UCSD-AML1 (cell line): ENCODE data around the gene TMEM145.
"Not testable (repeated sequence)": the region's sequence is repeated elsewhere in the genome, so short reads cannot be mapped to it uniquely, and the experiment has no call there.

Experiments
- DNase-seq: peaks from one replicate; lab custom pipeline; 2025; ENCODE audit not compliant: unreplicated experiment; lab: John Stamatoyannopoulos, UW

Gene TMEM145

GRCh38 chr19:42313840-42314755 is 989 bp downstream of the TMEM145 start:
- no peak for DNase-seq

DNA sequence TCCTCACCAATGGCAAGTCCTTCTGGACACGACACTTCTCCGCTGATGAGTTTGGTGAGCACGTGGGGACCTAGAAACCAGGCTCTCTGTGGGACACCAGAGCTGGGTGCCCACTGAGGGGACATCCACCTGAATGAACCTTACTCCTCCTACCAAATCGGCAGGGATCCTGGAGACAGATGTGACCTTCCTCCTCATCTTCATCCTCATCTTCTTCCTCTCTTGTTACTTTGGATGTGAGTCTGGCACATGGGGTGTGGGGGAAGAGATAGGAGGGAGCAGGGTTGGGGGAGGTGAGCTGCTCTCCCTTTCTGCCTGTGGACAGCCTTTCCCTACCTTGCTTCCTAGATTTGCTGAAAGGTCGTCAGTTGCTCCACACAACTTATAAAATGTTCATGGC is 1.9 kb downstream of the TMEM145 start:
- no peak for DNase-seq

GRCh38 chr19:42316223-42317211 is 3.4 kb downstream of the TMEM145 start:
- DNase-seq, result peak; percentile 75

DNA sequence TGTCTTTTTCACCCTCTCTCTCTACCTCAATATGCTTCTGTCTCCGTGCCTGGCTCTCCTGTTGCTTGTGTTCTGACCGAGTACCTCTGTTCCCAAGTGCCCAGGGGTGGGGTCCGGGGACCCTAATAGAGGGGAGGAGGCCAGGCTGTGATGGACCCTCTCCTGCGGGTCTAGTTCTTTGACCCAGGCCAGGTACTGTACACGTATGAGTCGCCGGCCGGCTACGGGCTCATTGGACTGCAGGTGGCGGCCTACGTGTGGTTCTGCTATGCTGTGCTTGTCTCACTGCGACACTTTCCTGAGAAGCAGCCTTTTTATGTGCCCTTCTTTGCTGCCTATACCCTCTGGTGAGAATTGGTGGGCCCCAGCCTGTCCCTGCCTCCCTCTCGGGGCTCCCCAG is 4.4 kb downstream of the TMEM145 start:
- DNase-seq, result no peak

DNA sequence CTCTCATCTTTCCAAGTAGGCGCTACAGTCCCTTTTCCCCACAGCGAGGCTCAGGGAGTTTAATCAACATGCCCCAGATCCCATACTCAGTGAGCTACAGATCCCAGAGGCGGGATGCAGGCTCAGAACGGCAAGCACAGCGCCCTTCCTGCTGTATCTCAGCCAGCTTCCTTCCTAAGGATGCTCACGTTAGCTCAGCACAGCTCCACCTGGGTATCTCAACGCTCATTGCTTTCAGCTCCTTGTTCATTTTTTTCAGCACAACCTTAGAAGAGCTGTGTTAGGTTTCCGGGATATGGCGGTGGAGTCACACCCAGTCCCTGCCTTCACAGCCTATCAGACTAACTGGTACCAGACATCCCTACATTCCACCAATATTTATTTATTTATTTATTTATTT is 9.2 kb downstream of the TMEM145 start:
- no peak for DNase-seq

DNA sequence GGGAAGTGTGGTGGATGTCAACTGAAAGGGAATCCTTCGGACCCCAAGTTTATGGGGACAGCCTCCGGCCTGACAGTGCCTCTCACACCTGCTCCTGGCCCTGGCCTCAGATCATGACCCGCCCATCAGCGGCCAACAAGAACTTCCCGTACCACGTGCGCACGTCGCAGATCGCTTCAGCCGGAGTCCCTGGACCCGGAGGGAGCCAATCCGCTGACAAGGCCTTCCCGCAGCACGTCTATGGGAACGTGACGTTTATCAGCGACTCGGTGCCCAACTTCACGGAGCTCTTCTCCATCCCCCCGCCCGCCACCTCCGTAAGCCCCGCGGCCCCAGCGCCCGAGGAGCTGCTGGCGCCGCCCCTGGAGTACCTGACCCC is 10.4 kb downstream of the TMEM145 start:
- DNase-seq, result no peak

DNA sequence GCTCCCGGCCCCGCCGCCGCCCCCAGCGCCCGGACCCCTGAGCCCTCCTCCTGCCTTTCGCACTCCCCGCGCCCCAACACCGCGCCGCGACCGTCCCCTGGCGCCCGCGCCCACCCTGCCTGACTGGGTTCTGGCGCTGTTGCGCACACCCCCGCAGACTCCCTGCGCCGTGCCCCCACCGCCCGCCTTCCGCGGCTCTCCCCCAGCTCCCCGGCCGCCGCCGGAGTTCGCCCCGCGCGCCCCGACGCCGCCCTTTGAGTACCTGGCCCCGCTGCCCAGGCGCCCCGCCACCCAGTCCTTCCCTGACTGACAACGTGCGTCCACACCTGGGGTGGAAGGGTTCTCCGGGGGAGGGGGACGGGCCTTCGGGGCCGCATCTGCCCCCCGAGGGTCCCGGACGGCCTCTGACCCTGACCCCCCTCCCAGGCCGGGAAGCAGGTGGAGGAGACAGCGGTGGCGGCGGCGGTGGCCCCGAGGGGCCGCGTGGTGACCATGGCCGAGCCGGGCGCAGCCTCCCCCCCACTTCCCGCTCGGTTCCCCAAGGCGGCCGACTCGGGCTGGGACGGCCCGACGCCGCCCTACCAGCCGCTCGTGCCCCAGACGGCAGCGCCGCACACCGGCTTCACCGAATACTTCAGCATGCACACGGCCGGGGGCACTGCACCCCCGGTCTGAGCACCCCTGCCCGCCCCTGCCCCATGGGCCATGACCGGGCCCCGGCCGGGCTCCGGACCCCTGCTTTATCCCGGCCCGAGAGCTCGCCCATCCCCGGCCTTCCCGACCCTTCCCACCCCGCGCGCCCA is 10.9 kb downstream of the TMEM145 start:
- no peak for DNase-seq

DNA sequence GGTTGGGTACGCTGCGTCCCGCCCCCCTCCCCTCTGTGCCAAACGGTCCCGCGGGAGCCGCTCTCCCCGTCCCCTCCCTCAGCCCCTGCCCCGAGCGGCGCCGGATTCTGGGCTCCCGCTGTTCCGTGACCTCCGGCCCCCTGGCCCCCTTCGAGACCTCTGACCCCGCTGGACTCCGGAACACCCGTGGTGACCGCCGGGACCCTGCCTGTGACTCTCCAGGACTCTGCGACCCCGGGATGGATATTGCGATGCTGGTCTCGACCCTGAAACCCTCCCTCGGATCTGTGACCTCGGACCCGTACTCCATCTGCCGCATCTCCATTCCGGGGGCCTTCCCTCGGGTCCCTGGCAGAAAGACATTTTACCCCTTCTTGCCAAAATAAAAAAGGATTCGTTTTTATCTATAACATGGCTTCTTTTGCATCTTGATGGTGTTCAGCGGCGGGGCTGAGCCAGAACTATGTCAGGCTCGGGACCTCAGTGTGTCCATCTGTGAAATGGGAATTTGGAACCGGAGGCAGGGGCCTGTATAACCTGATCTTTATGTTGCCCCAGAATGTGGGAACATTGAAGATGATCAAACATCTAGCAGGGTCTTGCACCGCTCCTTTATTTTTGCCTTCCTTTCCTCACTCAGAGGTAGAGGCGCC is 11.7 kb downstream of the TMEM145 start:
- DNase-seq, result no peak

- DNase-seq, result peak; percentile 99
Measured at GRCh38 chr19:42325308-42325895, 12.3 kb downstream of the TMEM145 start, which contains the start of gene MEGF8. TSS of gene MEGF8 (plus strand) at chr19:42325635. CDS start at chr19:42326244, 609 bp downstream.

GRCh38 chr19:42325896-42326771 is 13.0 kb downstream of the TMEM145 start:
- DNase-seq, result no peak

GRCh38 chr19:42326969-42327368 is 13.9 kb downstream of the TMEM145 start:
- DNase-seq, result no peak

- DNase-seq, result no peak
Measured at GRCh38 chr19:42327381-42327780, 14.3 kb downstream of the TMEM145 start.

DNA sequence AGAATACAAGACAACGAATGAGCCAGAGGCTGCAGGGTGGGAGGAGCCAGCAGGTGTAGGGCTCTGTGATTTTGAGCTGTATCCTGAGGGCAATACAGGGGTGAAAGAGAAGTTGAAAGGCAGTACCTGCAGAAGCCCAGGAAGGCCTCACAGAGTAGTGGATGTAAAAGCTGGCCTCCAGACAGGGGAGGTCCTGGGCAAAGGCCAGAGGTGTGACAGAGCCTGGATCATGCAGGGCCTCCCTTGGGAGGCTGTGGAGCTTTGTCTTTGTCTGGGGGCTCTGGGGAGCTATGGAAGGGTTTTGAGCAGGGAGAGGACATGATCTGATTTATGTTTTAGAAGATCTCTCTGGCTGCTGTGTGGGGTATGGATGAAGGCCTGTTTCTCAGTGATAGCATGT is 15.0 kb downstream of the TMEM145 start:
- DNase-seq, result no peak

GRCh38 chr19:42328854-42329253 is 15.7 kb downstream of the TMEM145 start:
- no peak for DNase-seq

DNA sequence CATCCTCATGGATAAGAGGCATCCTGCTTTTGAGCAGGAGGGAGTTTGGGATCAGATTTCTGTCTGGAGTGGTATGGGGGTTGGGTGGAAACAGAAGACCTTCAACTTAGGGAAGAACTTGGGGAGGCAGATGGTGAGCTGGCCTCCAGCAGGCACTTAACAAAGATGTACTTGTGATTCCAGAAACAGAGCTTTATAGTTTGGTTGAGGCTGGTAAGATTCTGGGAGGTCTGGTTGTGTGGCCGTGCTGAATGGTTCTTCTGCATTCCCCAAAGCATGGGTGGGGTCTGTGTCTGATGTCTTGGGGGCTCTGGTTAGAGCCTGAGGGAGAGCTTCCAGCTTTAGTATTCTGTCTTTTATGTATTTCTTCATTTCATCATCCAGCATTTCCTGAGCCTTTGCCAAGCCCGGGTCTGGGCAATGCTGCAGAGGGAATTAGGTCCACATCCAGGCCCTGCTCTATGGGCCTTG is 17.2 kb downstream of the TMEM145 start:
- no peak for DNase-seq

GRCh38 chr19:42331333-42331732 is 18.2 kb downstream of the TMEM145 start:
- DNase-seq, result not testable (repeated sequence)

- no peak for DNase-seq
Measured at GRCh38 chr19:42332059-42332458, 18.9 kb downstream of the TMEM145 start.

GRCh38 chr19:42333018-42333417 is 19.9 kb downstream of the TMEM145 start:
- DNase-seq, result no peak
